DOHH2 (cell line): ENCODE results near the gene MRGPRD.

Experiments
- H3F3A ChIP-seq: fragments of 200-600 bp; sonication (generic), shearing (Covaris generic); 2 replicates; pipeline ENCODE4 v1.6.0; 2016; ENCODE audit warnings: antibody characterized with exemption, mild to moderate bottlenecking; ENCODE audit not compliant: control insufficient read depth, insufficient read depth
- H3K27ac ChIP-seq: fragments of 200-600 bp; sonication (generic); 2 replicates; pipeline ENCODE4 v1.5.1; 2014; ENCODE audit warnings: low read depth, mild to moderate bottlenecking, low read length, moderate library complexity
- H3K27me3 ChIP-seq: fragments of 200-600 bp; sonication (generic); 2 replicates; pipeline ENCODE4 v1.6.1; 2014; ENCODE audit warnings: mild to moderate bottlenecking, low read length, mixed read lengths; ENCODE audit not compliant: control insufficient read depth
- H3K36me3 ChIP-seq: fragments of 200-600 bp; sonication (generic); 2 replicates; pipeline ENCODE4 v1.6.1; 2014; ENCODE audit warnings: mild to moderate bottlenecking, low read length, moderate library complexity, mixed read lengths; ENCODE audit not compliant: control insufficient read depth
- H3K4me1 ChIP-seq: fragments of 200-600 bp; sonication (generic); 2 replicates; pipeline ENCODE4 v1.6.1; 2014; ENCODE audit warnings: mild to moderate bottlenecking, low read length, mixed read lengths; ENCODE audit not compliant: control insufficient read depth
- H3K4me2 ChIP-seq: fragments of 200-600 bp; sonication (generic); 2 replicates; pipeline ENCODE4 v1.6.0; 2014; ENCODE audit warnings: mild to moderate bottlenecking, low read length, moderate library complexity
- H3K4me3 ChIP-seq: fragments of 200-600 bp; sonication (generic); 2 replicates; pipeline ENCODE4 v1.5.1; 2014; ENCODE audit warnings: mild to moderate bottlenecking, low read length, mixed read lengths
- H3K79me2 ChIP-seq: fragments of 200-600 bp; sonication (generic); 2 replicates; pipeline ENCODE4 v1.6.1; 2014; ENCODE audit warnings: mild to moderate bottlenecking, low read length, mixed read lengths; ENCODE audit not compliant: control insufficient read depth
- H3K9me2 ChIP-seq: fragments of 200-600 bp; sonication (generic); replicated peaks from 2 replicates; pipeline ENCODE4 v1.6.1; 2014; ENCODE audit warnings: mild to moderate bottlenecking, low read length, mixed read lengths; ENCODE audit not compliant: control insufficient read depth
- H3K9me3 ChIP-seq: fragments of 200-600 bp; sonication (generic); 2 replicates; pipeline ENCODE4 v1.6.1; 2014; ENCODE audit warnings: antibody characterized with exemption, low read length, mixed read lengths; ENCODE audit not compliant: control insufficient read depth, insufficient read depth
- H4K20me1 ChIP-seq: fragments of 200-600 bp; sonication (generic); 2 replicates; pipeline ENCODE4 v1.6.0; 2014; ENCODE audit warnings: low read depth, mild to moderate bottlenecking, antibody characterized with exemption, low read length, moderate library complexity; ENCODE audit not compliant: control insufficient read depth, insufficient read depth
- EZH2phosphoT487 ChIP-seq: fragments of 200-600 bp; sonication (generic); IDR thresholded peaks from 2 replicates; pipeline ENCODE4 v1.6.1; 2017; ENCODE audit warnings: borderline replicate concordance, mild to moderate bottlenecking, antibody characterized with exemption, low read length, moderate library complexity, mixed read lengths
- TF ChIP-seq, protein P1 (sequence below): fragments of 200-600 bp; sonication (generic); IDR thresholded peaks from one replicate; pipeline ENCODE4 v1.5.1; 2014; ENCODE audit warnings: antibody characterized with exemption, mild to moderate bottlenecking, low read depth, low read length; ENCODE audit not compliant: poor library complexity, severe bottlenecking

MRGPRD gene

GRCh38 chr11:69024509-69024908 is 43.7 kb upstream of the MRGPRD start:
- H4K20me1 ChIP-seq, result no peaks in the 10 kb centered on the region

DNA sequence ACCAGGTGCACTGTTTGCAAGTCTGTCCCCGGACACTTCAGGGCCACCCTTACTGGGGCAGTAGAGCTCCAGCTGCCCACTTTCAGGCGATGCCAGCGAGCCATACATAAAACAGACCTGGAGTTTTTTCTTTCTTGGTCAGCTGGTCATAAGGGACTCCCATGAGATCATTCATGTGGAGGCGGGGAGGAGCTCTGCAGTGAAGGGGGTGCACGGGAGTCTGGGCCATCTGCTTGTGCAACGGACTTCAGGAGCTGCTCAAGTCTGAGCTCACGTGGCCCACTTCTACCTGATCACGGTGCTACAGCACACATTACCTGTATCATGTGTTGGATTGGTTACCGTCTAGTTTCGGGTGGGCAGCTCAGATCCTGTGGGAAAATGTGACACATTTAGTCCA is 41.5 kb upstream of the MRGPRD start:
- H4K20me1 ChIP-seq, result no peaks in the 10 kb centered on the region
- H3K4me3 ChIP-seq, result no peak overlapping the region
- no peaks in the 10 kb centered on the region for H3K79me2 ChIP-seq
- H3K9me3 ChIP-seq, result no peaks in the 10 kb centered on the region
- no peak overlapping the region for H3K27ac ChIP-seq
- H3K9me2 ChIP-seq, result no peaks in the 10 kb centered on the region
- H3F3A ChIP-seq, result no peaks in the 10 kb centered on the region
- H3K4me1 ChIP-seq, result no peaks in the 10 kb centered on the region
- no peak overlapping the region for H3K4me2 ChIP-seq
- TF ChIP-seq, protein P1, sequence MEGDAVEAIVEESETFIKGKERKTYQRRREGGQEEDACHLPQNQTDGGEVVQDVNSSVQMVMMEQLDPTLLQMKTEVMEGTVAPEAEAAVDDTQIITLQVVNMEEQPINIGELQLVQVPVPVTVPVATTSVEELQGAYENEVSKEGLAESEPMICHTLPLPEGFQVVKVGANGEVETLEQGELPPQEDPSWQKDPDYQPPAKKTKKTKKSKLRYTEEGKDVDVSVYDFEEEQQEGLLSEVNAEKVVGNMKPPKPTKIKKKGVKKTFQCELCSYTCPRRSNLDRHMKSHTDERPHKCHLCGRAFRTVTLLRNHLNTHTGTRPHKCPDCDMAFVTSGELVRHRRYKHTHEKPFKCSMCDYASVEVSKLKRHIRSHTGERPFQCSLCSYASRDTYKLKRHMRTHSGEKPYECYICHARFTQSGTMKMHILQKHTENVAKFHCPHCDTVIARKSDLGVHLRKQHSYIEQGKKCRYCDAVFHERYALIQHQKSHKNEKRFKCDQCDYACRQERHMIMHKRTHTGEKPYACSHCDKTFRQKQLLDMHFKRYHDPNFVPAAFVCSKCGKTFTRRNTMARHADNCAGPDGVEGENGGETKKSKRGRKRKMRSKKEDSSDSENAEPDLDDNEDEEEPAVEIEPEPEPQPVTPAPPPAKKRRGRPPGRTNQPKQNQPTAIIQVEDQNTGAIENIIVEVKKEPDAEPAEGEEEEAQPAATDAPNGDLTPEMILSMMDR, result no peak
- TF ChIP-seq EZH2phosphoT487, result no peak
- H3K36me3 ChIP-seq, result no peaks in the 10 kb centered on the region
- no peaks in the 10 kb centered on the region for H3K27me3 ChIP-seq

More at GRCh38 chr11:69024509-69024908, 43.7 kb upstream of the MRGPRD start:
- Histone ChIP-seq H3F3A (no peaks in the 10 kb centered on the region), H3K4me3 (no peak overlapping the region), H3K27ac (no peak overlapping the region), H3K9me2 (no peaks in the 10 kb centered on the region), H3K36me3 (no peaks in the 10 kb centered on the region), H3K9me3 (no peaks in the 10 kb centered on the region), H3K27me3 (no peaks in the 10 kb centered on the region), H3K4me1 (no peaks in the 10 kb centered on the region), H3K79me2 (no peaks in the 10 kb centered on the region), H3K4me2 (no peak overlapping the region)
- no peak for TF ChIP-seq EZH2phosphoT487
- TF ChIP-seq, protein P1, result no peak

- TF ChIP-seq, protein P1, result no peak
- no peak for TF ChIP-seq EZH2phosphoT487
- no peaks in the 10 kb centered on the region for H3K79me2 ChIP-seq
- no peaks in the 10 kb centered on the region for H3K4me1 ChIP-seq
- no peaks in the 10 kb centered on the region for H4K20me1 ChIP-seq
- H3K9me2 ChIP-seq, result no peaks in the 10 kb centered on the region
- H3K27me3 ChIP-seq, result no peaks in the 10 kb centered on the region
- no peak overlapping the region for H3K4me2 ChIP-seq
- H3K36me3 ChIP-seq, result no peaks in the 10 kb centered on the region
- H3K9me3 ChIP-seq, result no peaks in the 10 kb centered on the region
- no peak overlapping the region for H3K27ac ChIP-seq
- no peaks in the 10 kb centered on the region for H3F3A ChIP-seq
- H3K4me3 ChIP-seq, result no peak overlapping the region
These were observed 38.1 kb upstream of the MRGPRD start for GRCh38 chr11:69018924-69019323.

DNA sequence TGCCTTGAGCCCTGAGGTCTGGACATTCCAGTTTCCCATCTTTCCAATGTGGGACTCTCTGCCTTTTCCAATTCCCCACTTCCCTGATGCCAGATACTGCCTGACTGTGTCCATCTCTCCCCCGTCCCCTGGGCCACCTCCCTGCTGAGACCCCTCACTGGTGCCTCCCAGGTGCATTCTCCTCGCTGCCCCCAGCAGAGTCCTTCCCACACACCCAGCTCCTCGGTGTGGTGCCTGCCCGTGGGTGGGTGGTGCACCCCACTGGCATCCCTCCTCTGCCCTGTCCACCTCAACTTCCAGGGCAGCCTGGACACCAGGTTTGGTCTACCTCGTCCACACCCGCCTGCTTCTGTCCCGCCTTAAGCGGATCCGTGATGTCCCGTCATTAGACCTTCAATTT is 37.2 kb upstream of the MRGPRD start:
- no peaks in the 10 kb centered on the region for H3K27me3 ChIP-seq
- no peaks in the 10 kb centered on the region for H3K9me2 ChIP-seq
- no peak for TF ChIP-seq EZH2phosphoT487
- TF ChIP-seq, protein P1, result no peak
- no peaks in the 10 kb centered on the region for H3F3A ChIP-seq
- H4K20me1 ChIP-seq, result no peaks in the 10 kb centered on the region
- no peaks in the 10 kb centered on the region for H3K4me1 ChIP-seq
- H3K4me3 ChIP-seq, result no peak overlapping the region
- H3K79me2 ChIP-seq, result no peaks in the 10 kb centered on the region
- H3K27ac ChIP-seq, result no peak overlapping the region
- no peaks in the 10 kb centered on the region for H3K9me3 ChIP-seq
- no peak overlapping the region for H3K4me2 ChIP-seq
- no peaks in the 10 kb centered on the region for H3K36me3 ChIP-seq
